Subcutaneous abdominal adipose tissue (tissue), 5 donors: Measurements from ENCODE around the gene SLC39A12.

Experiments used
- H3K27ac ChIP-seq: one replicate; pipeline ENCODE4 v1.7.0; 2013; ENCODE audit warnings: low read depth, mild to moderate bottlenecking, inconsistent platforms, low read length, moderate library complexity
- H3K27me3 ChIP-seq, 5 donors: one replicate each; pipeline ENCODE4 v1.7.0; 2013; ENCODE audit warnings: low read length in 5 of 5, inconsistent platforms in 1 of 5; ENCODE audit not compliant: control insufficient read depth in 5 of 5, insufficient read depth in 4 of 5
- H3K36me3 ChIP-seq, 5 donors: one replicate each; pipeline ENCODE4 v1.7.0; 2013; ENCODE audit warnings: low read length in 5 of 5; ENCODE audit not compliant: control insufficient read depth in 5 of 5, insufficient read depth in 5 of 5
- H3K4me1 ChIP-seq, 5 donors: one replicate each; pipeline ENCODE4 v1.7.0; 2013; ENCODE audit warnings: low read length in 5 of 5, mild to moderate bottlenecking in 3 of 5, moderate library complexity in 1 of 5; ENCODE audit not compliant: control insufficient read depth in 5 of 5, insufficient read depth in 5 of 5
- H3K4me3 ChIP-seq, 5 donors: one replicate each; pipeline ENCODE4 v1.7.0; 2013; ENCODE audit warnings: low read length in 5 of 5, low read depth in 1 of 5
- H3K9ac ChIP-seq, 5 donors: one replicate each; pipeline ENCODE4 v1.7.0; 2013; ENCODE audit warnings: low read length in 5 of 5, mild to moderate bottlenecking in 4 of 5, moderate library complexity in 3 of 5
- H3K9me3 ChIP-seq, 5 donors: one replicate each; pipeline ENCODE4 v1.7.0; 2013; ENCODE audit warnings: low read length in 5 of 5; ENCODE audit not compliant: control insufficient read depth in 5 of 5
- donor health status: healthy.
- donor health status: healthy.
- donor health status: healthy.
- donor health status: healthy.
- donor health status: healthy.

Gene SLC39A12

DNA sequence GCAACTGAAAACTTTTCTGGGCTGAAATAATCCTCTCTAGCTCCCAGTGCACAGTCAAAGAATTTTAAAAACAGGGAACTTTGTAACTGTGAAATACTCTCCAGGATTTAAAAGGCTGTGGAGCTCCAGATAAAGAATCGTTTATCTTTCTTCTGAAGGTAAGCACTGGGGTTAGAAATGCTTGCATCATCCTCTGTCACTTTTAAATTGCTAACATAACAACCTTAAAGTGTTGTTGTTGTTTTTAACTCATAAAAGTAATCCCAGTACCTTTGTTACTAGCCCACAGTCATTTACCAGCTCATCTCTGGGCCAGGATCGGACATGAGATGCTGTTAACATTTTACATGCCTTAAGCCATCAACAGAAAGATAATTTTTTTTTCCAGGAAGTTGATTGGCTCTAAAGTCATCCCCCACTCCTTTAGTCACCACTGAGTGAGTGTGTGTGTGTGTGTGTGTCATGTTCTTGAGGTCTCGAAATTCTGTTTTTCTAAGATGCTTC lies at the start of gene SLC39A12:
Gene SLC39A12, plus strand, starts transcription at position 51 of the 504 bp plus-strand sequence. CDS start 1,359 bp downstream, outside the sequence.
- H3K36me3 ChIP-seq = no peaks in the 10 kb centered on the region
- H3K9me3 ChIP-seq = peaks cover 0 to 2% (median 0%) of the 10 kb centered on the region in 5 donors
- H3K27me3 ChIP-seq = peaks cover 0 to 6% (median 0%) of the 10 kb centered on the region in 5 donors
- H3K4me1 ChIP-seq = no peaks in the 10 kb centered on the region
- H3K9ac ChIP-seq = no peak within 1 kb of the TSS
- H3K27ac ChIP-seq = no peak within 1 kb of the TSS
- no peak within 1 kb of the TSS for H3K4me3 ChIP-seq

DNA sequence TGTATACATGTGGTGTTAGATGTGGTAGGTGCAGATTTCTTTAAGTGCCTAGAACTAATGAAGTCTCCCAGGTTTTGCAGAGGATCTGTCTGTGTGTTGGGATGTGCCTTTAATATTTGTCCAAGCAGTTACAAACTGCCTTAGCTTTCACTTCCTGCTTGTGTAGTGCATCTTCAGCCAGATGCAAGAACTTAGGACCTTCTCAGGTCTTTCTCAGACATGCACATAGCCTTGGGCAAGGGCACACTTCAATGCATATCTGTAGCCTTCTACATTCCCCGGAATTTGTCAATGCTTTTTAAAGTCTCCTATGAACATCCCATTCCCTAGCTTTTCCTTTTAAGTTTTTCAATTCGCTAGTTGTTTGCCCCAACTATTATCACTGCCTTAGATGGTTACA lies 47.2 kb upstream of the SLC39A12 start:
- Histone ChIP-seq H3K4me3 (no peak overlapping the region), H3K9ac (no peak overlapping the region), H3K4me1 (no peaks in the 10 kb centered on the region), H3K9me3 (peaks cover 0 to 2% (median 0%) of the 10 kb centered on the region in 5 donors), H3K27ac (no peak overlapping the region), H3K36me3 (peaks cover 0 to 8% (median 0%) of the 10 kb centered on the region in 5 donors), H3K27me3 (no peaks in the 10 kb centered on the region)

DNA sequence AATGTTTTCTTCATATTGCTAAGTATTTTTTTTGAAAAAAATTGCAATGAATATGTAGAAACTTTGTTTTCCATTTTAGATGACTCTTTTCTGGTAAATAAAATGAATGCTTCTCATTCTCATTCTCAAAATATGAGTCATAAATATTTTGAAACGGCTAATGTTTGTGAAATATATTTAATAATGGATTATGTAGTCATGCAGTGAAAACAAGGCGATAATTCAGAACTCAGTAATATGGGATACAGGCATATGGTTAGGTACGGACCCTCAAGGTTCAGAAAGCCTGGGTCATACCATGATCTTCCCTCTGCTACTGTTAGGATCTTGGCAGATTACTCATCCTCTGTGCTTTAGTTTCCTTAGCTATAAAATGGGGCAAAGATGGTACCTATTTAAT lies 46.2 kb upstream of the SLC39A12 start:
- H3K4me3 ChIP-seq = no peak overlapping the region
- H3K4me1 ChIP-seq = no peaks in the 10 kb centered on the region
- H3K27ac ChIP-seq = no peak overlapping the region
- H3K36me3 ChIP-seq = peaks cover 0 to 8% (median 0%) of the 10 kb centered on the region in 5 donors
- H3K27me3 ChIP-seq = no peaks in the 10 kb centered on the region
- H3K9me3 ChIP-seq = peaks cover 0 to 2% (median 0%) of the 10 kb centered on the region in 5 donors
- no peak overlapping the region for H3K9ac ChIP-seq

DNA sequence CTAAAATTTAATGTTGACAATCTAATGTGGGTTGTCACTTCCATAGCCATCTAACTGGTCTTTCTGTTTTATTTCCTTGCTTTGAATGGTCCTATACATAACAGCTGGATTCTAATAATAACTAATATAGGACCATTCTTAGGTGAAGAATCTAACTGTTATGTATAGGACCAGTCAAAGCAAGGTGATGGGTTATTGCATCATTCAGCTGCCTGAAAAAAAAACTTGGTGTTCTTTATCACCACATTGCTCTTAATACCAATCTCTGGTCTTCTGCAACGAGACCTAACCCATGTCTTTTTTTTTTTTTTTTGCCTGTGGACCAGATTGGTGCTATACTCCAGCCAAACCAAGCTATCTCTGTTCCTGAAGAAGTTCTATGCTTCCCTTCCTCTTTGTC lies 45.7 kb upstream of the SLC39A12 start:
- Histone ChIP-seq H3K36me3 (peaks cover 0 to 8% (median 0%) of the 10 kb centered on the region in 5 donors), H3K9ac (no peak overlapping the region), H3K27ac (no peak overlapping the region), H3K4me1 (no peaks in the 10 kb centered on the region), H3K9me3 (peaks cover 0 to 2% (median 0%) of the 10 kb centered on the region in 5 donors), H3K27me3 (no peaks in the 10 kb centered on the region), H3K4me3 (no peak overlapping the region)

DNA sequence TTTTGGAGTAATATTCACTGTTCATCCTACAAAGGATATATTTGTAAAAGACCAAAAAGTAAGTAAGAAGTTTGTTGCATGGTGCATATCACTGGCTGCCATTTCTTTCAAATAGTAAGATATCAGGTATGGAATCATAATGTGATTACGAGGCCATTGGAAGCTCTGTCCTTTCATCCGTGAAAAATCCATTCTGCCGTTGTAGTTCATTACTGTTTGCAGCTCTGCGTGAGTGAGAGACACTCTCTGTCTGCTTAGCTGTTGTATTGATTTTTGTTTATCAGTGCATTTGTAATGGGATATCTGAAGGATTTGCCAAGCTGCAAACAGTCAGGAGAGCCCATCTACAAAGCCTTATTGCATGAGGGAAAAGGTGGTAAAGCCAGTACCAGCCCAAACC lies 44.1 kb upstream of the SLC39A12 start:
- Histone ChIP-seq H3K27ac (no peak overlapping the region), H3K4me1 (no peaks in the 10 kb centered on the region), H3K36me3 (peaks cover 0 to 8% (median 0%) of the 10 kb centered on the region in 5 donors)

DNA sequence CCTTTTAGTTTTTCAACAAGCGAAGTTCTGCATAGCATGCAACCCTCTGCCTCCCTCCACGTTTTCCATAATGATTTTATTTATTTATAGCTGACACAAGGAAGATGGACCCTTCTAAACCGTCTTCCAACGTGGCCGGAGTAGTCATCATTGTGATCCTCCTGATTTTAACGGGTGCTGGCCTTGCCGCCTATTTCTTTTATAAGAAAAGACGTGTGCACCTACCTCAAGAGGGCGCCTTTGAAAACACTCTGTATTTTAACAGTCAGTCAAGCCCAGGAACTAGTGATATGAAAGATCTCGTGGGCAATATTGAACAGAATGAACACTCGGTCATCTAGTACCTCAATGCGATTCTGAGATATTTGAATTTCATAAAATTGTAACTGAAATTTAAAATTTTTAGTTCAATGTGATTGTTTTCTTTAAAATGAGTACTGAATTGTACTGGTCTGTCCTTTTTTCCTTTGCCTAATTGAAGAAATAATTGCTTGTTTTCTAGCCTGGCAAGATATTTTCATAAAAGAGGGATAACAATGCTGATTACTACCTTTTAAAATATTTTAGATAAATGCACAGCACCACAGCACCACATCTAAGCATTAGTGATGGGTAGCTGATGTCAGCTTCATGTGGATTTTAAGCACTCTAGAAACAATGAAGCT lies 41.5 kb upstream of the SLC39A12 start:
- H3K9me3 ChIP-seq = no peaks in the 10 kb centered on the region
- no peak overlapping the region for H3K4me3 ChIP-seq
- no peaks in the 10 kb centered on the region for H3K27me3 ChIP-seq
- H3K36me3 ChIP-seq = peaks cover 0 to 8% (median 0%) of the 10 kb centered on the region in 5 donors
- no peak overlapping the region for H3K27ac ChIP-seq
- peaks cover 0 to 4% (median 0%) of the 10 kb centered on the region in 5 donors for H3K4me1 ChIP-seq
- H3K9ac ChIP-seq = no peak overlapping the region

More for the DNA sequence above, 44.1 kb upstream of the SLC39A12 start:
- H3K9me3 ChIP-seq = peaks cover 0 to under 1% (median 0%) of the 10 kb centered on the region in 5 donors
- H3K27me3 ChIP-seq = no peaks in the 10 kb centered on the region
- no peak overlapping the region for H3K9ac ChIP-seq
- no peak overlapping the region for H3K4me3 ChIP-seq

DNA sequence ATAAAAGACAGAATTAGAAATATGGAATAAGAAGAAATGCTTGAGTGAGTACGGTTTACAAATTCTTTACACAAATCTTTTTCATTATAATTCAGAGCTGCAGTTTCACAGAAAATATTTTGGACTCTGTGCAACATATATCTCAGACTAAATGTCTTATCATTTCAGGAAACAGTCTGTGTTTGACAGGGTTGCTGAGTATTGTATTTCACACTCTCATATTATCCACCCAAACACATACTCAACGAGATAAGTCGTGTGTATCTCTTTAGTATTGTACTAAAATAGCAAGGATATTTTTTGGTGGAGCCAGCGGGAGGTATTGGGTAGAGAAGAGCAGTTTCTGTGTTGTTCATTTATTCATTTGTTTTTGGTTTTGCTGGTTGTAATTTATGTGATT lies 39.0 kb upstream of the SLC39A12 start:
- Histone ChIP-seq H3K36me3 (peaks cover 0 to 1% (median 0%) of the 10 kb centered on the region in 5 donors), H3K27me3 (no peaks in the 10 kb centered on the region), H3K4me1 (peaks cover 0 to 6% (median 0%) of the 10 kb centered on the region in 5 donors), H3K9ac (no peak overlapping the region), H3K9me3 (no peaks in the 10 kb centered on the region), H3K4me3 (no peak overlapping the region), H3K27ac (no peak overlapping the region)

DNA sequence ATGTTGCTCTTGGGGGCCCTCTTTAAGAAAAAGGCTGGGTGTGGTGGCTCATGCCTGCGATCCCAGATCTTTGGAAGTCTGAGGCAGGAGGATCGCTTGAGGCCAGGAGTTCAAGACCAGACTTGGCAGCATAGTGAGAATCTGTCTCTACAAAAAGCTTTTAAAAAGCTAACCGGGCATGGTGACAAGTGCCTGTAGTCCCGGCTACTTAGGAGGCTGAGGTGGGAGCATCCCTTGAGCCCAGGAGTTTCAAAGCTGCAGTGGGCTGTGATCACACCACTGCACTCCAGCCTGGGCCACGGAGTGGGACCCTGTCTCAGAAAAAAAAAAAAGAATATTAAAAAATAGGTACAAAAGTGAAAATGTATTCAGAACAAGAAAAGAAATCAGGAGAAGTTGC lies 38.1 kb upstream of the SLC39A12 start:
- Histone ChIP-seq H3K9me3 (no peaks in the 10 kb centered on the region), H3K9ac (no peak overlapping the region), H3K36me3 (no peaks in the 10 kb centered on the region), H3K4me1 (peaks cover 0 to 6% (median 0%) of the 10 kb centered on the region in 5 donors), H3K4me3 (no peak overlapping the region), H3K27me3 (no peaks in the 10 kb centered on the region), H3K27ac (no peak overlapping the region)

DNA sequence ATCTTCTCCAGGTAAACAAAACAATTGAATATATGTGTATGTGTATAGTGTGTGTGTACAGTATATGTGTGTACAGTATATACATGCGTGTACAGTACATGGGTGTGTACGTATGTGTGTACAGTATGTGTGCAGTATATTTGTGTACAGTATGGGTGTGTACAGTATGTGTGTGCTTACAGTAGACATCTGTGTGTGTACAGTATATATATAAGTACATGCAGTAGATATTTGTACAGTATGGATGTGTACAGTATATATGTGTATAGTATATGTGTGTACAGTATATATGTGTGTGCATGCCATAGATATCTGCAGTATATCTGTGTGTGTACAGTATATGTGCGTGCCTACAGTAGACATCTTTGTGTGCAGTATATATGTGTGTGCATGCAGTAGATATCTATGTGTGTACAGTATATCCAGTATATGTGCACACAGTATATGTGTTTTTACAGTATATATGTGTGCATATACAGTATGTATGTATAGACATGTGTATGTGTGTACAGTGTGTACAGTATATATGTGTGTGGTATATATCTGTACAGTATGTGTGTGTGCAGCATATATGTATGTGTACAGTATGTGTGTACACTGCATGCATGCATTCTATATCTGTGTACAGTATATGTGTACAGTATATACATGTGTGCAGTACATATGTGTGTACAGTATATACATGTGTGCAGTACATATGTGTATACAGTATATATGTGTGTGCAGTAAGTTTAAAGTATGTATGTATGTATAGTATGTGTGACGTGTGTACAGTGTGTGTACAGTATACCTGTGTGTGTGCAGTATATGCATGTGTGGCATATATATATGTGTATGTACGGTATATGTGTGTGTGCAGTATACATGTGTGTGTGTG lies 37.3 kb upstream of the SLC39A12 start:
- Histone ChIP-seq H3K36me3 (no peaks in the 10 kb centered on the region), H3K27me3 (no peaks in the 10 kb centered on the region), H3K9ac (no peak overlapping the region), H3K4me1 (peaks cover 0 to 6% (median 0%) of the 10 kb centered on the region in 5 donors), H3K4me3 (no peak overlapping the region), H3K9me3 (no peaks in the 10 kb centered on the region), H3K27ac (no peak overlapping the region)

DNA sequence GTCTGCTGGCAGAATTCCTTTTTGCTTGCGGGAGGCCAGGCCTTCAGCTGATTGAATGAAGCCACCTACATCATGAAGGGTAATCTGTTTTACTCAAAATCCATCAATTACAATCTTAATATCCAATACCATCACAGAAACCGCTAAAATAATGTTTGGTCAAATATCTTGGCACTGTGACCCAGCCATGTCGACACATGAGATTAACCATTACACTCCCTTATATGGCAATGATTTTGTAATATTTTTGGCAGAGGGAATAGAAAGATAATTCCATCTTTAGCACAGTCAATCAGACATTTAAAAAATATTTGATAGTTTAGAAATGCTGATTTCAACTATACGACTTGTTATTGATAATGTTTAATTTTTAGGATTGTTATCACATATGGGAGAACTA lies 36.5 kb upstream of the SLC39A12 start:
- peaks cover 0 to 6% (median 0%) of the 10 kb centered on the region in 5 donors for H3K4me1 ChIP-seq
- H3K27me3 ChIP-seq = no peaks in the 10 kb centered on the region
- no peaks in the 10 kb centered on the region for H3K9me3 ChIP-seq
- no peaks in the 10 kb centered on the region for H3K36me3 ChIP-seq
- H3K27ac ChIP-seq = no peak overlapping the region
- no peak overlapping the region for H3K9ac ChIP-seq
- H3K4me3 ChIP-seq = no peak overlapping the region
